Astrocyte of the cerebellum (primary cell): Measurements from ENCODE around the gene NPFFR1.

Source experiments
- DNase-seq: peaks from one replicate; pipeline ENCODE4 v3.0.0-alpha.2; 2011; ENCODE audit warnings: low read depth
- H3K4me3 ChIP-seq: 2 replicates; pipeline ENCODE4 v1.5.1; 2011; ENCODE audit warnings: mild to moderate bottlenecking, low read depth, low read length, moderate library complexity
- in situ Hi-C: cut with HindIII; loops from 2 replicates; pipeline ENCODE4 v1.10.0; 2017; ENCODE audit warnings: low sequenced_read_pairs
- TF ChIP-seq, protein P1 (sequence below): IDR thresholded peaks from 2 replicates; pipeline ENCODE4 v1.5.1; 2012; ENCODE audit warnings: low read length, low read depth, moderate library complexity, mild to moderate bottlenecking; ENCODE audit errors: missing control alignments

The NPFFR1 gene

DNA sequence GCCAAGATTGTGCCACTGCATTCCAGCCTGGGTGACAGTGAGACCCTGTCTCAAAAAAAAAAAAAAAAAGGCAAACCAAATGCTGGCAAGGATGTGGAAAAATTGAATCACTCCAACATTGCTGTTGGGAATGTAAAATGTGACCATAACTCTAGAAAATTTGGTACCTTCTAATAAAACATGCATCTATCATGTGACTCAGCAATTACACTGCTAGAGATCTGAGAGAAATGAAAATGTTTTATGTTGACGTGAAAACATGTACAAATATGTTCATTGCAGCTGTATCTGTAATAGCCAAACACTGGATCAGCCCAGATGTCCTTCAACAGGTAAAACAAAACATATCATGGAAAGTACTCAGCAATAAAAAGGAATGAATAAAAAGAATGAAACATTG is 82.7 kb downstream of the NPFFR1 start:
- no peak overlapping the region for H3K4me3 ChIP-seq
- in situ Hi-C loops, result no loop called here
- TF ChIP-seq, protein P1, sequence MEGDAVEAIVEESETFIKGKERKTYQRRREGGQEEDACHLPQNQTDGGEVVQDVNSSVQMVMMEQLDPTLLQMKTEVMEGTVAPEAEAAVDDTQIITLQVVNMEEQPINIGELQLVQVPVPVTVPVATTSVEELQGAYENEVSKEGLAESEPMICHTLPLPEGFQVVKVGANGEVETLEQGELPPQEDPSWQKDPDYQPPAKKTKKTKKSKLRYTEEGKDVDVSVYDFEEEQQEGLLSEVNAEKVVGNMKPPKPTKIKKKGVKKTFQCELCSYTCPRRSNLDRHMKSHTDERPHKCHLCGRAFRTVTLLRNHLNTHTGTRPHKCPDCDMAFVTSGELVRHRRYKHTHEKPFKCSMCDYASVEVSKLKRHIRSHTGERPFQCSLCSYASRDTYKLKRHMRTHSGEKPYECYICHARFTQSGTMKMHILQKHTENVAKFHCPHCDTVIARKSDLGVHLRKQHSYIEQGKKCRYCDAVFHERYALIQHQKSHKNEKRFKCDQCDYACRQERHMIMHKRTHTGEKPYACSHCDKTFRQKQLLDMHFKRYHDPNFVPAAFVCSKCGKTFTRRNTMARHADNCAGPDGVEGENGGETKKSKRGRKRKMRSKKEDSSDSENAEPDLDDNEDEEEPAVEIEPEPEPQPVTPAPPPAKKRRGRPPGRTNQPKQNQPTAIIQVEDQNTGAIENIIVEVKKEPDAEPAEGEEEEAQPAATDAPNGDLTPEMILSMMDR, result no peak
- no peak for DNase-seq

DNA sequence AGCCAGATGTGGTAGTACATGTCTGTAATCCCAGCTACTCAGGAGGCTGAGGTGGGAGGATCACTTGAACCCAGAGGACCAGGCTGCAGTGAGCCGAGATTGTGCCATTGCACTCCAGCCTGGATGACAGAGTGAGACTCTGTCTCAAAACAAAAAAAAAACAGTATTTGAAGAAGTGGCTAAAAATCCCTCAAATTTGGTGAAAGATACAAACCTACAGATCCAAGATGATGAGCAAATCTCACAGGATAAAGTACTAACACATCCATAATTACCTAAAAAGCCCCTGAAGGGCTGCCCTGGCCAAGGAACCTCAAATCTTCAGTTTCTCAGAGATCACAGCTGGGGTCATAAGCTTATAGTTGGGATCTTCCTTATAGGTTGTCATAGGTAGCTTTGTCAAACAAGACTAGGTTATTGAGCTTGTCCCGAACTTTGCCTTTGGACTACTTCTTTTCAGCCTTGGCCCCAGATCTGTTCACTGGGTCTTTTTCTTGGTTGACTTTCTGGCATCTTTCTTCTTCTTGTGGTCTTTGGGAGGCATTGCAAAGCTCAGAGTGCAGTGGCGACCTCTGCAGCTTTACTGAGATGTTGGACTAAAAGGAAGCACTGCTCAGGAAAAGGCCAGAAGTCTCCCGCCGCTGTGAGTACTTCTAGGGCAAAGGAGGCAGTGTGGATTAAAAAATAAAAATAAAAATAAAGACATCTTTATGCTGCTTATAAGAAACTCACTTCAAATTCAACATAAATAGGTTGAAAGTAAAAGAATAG is 84.9 kb downstream of the NPFFR1 start:
- TF ChIP-seq, protein P1, result no peak
- no peak overlapping the region for H3K4me3 ChIP-seq
- DNase-seq, result no peak
- in situ Hi-C loops, result loop anchor here (5.0 kb wide), 1 partner anchor 57 kb away; no protein-coding TSS in a partner anchor
